ENCODE measurements around the gene STX7.
A peak's percentile ranks its signal among the peaks of the same experiment; 100 is the strongest.

Gene STX7

GRCh38 chr6:132506869-132507808, 5.8 kb downstream of the STX7 start:
- no peak for DNase-seq (ENCODE audit: low spot score)

GRCh38 chr6:132506461-132506860, 6.5 kb downstream of the STX7 start:
- no peak for DNase-seq (ENCODE audit: low spot score)

GRCh38 chr6:132505158-132505557, 7.8 kb downstream of the STX7 start:
- no peak for DNase-seq (ENCODE audit: low spot score)

GRCh38 chr6:132504757-132505156, 8.2 kb downstream of the STX7 start:
- no peak for DNase-seq (ENCODE audit: low spot score)

GRCh38 chr6:132499757-132500156, 13.2 kb downstream of the STX7 start:
- no peak for DNase-seq (ENCODE audit: low spot score)

GRCh38 chr6:132498638-132499037, 14.3 kb downstream of the STX7 start:
- DNase-seq (ENCODE audit: low spot score): no peak

GRCh38 chr6:132496519-132497180, 16.3 kb downstream of the STX7 start:
- DNase-seq (ENCODE audit: low spot score): no peak

- DNase-seq (ENCODE audit: low spot score): peak; percentile 33
These were observed 17.3 kb downstream of the STX7 start for GRCh38 chr6:132495604-132496079.

GRCh38 chr6:132494954-132495353, 18.0 kb downstream of the STX7 start:
- peak; percentile 39 for DNase-seq (ENCODE audit: low spot score)

GRCh38 chr6:132491881-132492280, 21.0 kb downstream of the STX7 start:
- DNase-seq (ENCODE audit: low spot score): no peak

- no peak for DNase-seq (ENCODE audit: low spot score)
These were observed 21.6 kb downstream of the STX7 start for GRCh38 chr6:132491303-132491702.

GRCh38 chr6:132490478-132491204, 22.3 kb downstream of the STX7 start:
- DNase-seq (ENCODE audit: low spot score): no peak

GRCh38 chr6:132490024-132490423, 22.9 kb downstream of the STX7 start:
- DNase-seq (ENCODE audit: low spot score): no peak

GRCh38 chr6:132489376-132489775, 23.5 kb downstream of the STX7 start:
- no peak for DNase-seq (ENCODE audit: low spot score)

GRCh38 chr6:132487762-132488161, 25.2 kb downstream of the STX7 start:
- no peak for DNase-seq (ENCODE audit: low spot score)

GRCh38 chr6:132484680-132485018, 28.3 kb downstream of the STX7 start:
- no peak for DNase-seq (ENCODE audit: low spot score)

- DNase-seq (ENCODE audit: low spot score): peak; percentile 65
These were observed 28.9 kb downstream of the STX7 start for GRCh38 chr6:132483779-132484679.

GRCh38 chr6:132482581-132482980, 30.3 kb downstream of the STX7 start:
- DNase-seq (ENCODE audit: low spot score): no peak

GRCh38 chr6:132481189-132481588, 31.7 kb downstream of the STX7 start:
- DNase-seq (ENCODE audit: low spot score): no peak

- DNase-seq (ENCODE audit: low spot score): no peak
These were observed 33.8 kb downstream of the STX7 start for GRCh38 chr6:132479131-132479530.

GRCh38 chr6:132478674-132479073, 34.2 kb downstream of the STX7 start:
- DNase-seq (ENCODE audit: low spot score): no peak

- DNase-seq (ENCODE audit: low spot score): no peak
These were observed 34.6 kb downstream of the STX7 start for GRCh38 chr6:132478266-132478665.
